H1 (cell line): ENCODE data around the gene POLDIP2. TPM values are rescaled to one million over a fixed set of nuclear protein-coding genes. Genes with fewer than 3 reads are reported as not detected.

Experiments used
- CTCF ChIA-PET: fragments of 300-600 bp; sonication (Branson Sonifier 250); formaldehyde crosslinking; loops from one replicate; lab custom pipeline; 2021; ENCODE audit not compliant: partially characterized antibody; lab: Charles Lee
- POLR2A ChIA-PET: fragments of 300-600 bp; sonication (Branson Sonifier 250); formaldehyde crosslinking; loops from one replicate; lab custom pipeline; 2021; ENCODE audit warnings: inconsistent platforms; ENCODE audit not compliant: partially characterized antibody; lab: Charles Lee
- DNase-seq, 2 experiments: peaks; one replicate each; pipeline versions ENCODE4 v3.0.0 to v3.0.0-alpha.2; 2010 to 2022; ENCODE audit warnings: low spot score in 2 of 2, low read depth in 1 of 2, mixed read lengths in 1 of 2
- FAIRE-seq: peaks from 2 replicates; lab custom pipeline; 2011; peaks lifted over from hg19 to GRCh38; lab: Jason Lieb, UNC
- H2AFZ ChIP-seq: 2 replicates; pipeline ENCODE4 v1.8.1; 2012; ENCODE audit warnings: low read length, inconsistent platforms
- H2AK5ac ChIP-seq: 2 replicates; pipeline ENCODE4 v1.6.1; 2013; ENCODE audit warnings: low read depth, low read length
- H2BK120ac ChIP-seq: replicated peaks from 2 replicates; pipeline ENCODE3; 2013; ENCODE audit warnings: low read depth, low read length, inconsistent platforms
- H2BK12ac ChIP-seq: 2 replicates; pipeline ENCODE4 v1.6.1; 2013; ENCODE audit warnings: low read depth, low read length
- H2BK15ac ChIP-seq: 2 replicates; pipeline ENCODE4 v1.6.1; 2013; ENCODE audit warnings: low read length
- H2BK20ac ChIP-seq: 2 replicates; pipeline ENCODE4 v1.6.1; 2013; ENCODE audit warnings: low read length
- H2BK5ac ChIP-seq: 2 replicates; pipeline ENCODE4 v1.6.1; 2013; ENCODE audit warnings: low read depth, low read length
- H3K14ac ChIP-seq: 2 replicates; pipeline ENCODE4 v1.6.1; 2013; ENCODE audit warnings: inconsistent platforms; ENCODE audit not compliant: insufficient read length
- H3K18ac ChIP-seq: 2 replicates; pipeline ENCODE4 v1.6.1; 2013; ENCODE audit warnings: low read length; ENCODE audit errors: extremely low read depth
- H3K23ac ChIP-seq: 2 replicates; pipeline ENCODE4 v1.6.1; 2013; ENCODE audit warnings: inconsistent platforms; ENCODE audit not compliant: insufficient read length
- H3K23me2 ChIP-seq: 2 replicates; pipeline ENCODE4 v1.6.1; 2013; ENCODE audit warnings: low read depth, low read length
- H3K27ac ChIP-seq: 2 replicates; pipeline ENCODE4 v1.6.1; 2011; ENCODE audit warnings: low read depth, low read length, inconsistent platforms
- H3K27me3 ChIP-seq, 4 experiments: replicated peaks in 1 of 4; 1 replicate in 1 of 4; 2 replicates in 3 of 4; pipeline versions ENCODE4 v1.6.1 to v1.8.1; 2011 to 2013; ENCODE audit warnings: low read length in 3 of 4, mild to moderate bottlenecking in 3 of 4, inconsistent platforms in 2 of 4, mixed read lengths in 2 of 4, moderate library complexity in 1 of 4; ENCODE audit not compliant: control insufficient read depth in 3 of 4, insufficient read depth in 3 of 4; ENCODE audit errors: extremely low read depth in 1 of 4
- H3K36me3 ChIP-seq, 4 experiments: 2 replicates each; pipeline versions ENCODE4 v1.6.1 to v1.8.1; 2011 to 2013; ENCODE audit warnings: mild to moderate bottlenecking in 4 of 4, low read length in 3 of 4, moderate library complexity in 2 of 4, control low read depth in 1 of 4, inconsistent platforms in 1 of 4; ENCODE audit not compliant: insufficient read depth in 4 of 4, control insufficient read depth in 2 of 4
- H3K4ac ChIP-seq: replicated peaks from 2 replicates; pipeline ENCODE3; 2013; ENCODE audit warnings: low read length, low read depth, mixed read lengths, inconsistent platforms; ENCODE audit not compliant: insufficient read length
- H3K4me1 ChIP-seq, 4 experiments: replicated peaks in 1 of 4; 1 replicate in 1 of 4; 2 replicates in 3 of 4; pipeline versions ENCODE4 v1.6.1 to v1.8.1; 2011 to 2013; ENCODE audit warnings: low read length in 3 of 4, inconsistent platforms in 2 of 4, mixed read lengths in 1 of 4; ENCODE audit not compliant: insufficient read depth in 4 of 4, control insufficient read depth in 3 of 4
- H3K4me2 ChIP-seq, 2 experiments: 2 replicates each; pipeline versions ENCODE4 v1.6.1 to v1.8.1; 2011 to 2013; ENCODE audit warnings: low read depth in 2 of 2, low read length in 2 of 2, control low read depth in 1 of 2, inconsistent platforms in 1 of 2, mild to moderate bottlenecking in 1 of 2; ENCODE audit not compliant: insufficient read depth in 1 of 2
- H3K4me3 ChIP-seq, 4 experiments: fragments of 200-600, 300-600 bp in 1 of 4; sonication (generic), shearing (Covaris generic), sonication (Bioruptor Twin) in 1 of 4; 2 replicates each; pipeline versions ENCODE4 v1.5.1 to v1.8.1; 2011 to 2016; ENCODE audit warnings: low read length in 4 of 4, low read depth in 3 of 4, control low read depth in 2 of 4, inconsistent platforms in 2 of 4, mild to moderate bottlenecking in 2 of 4, mixed read lengths in 1 of 4, moderate library complexity in 1 of 4; ENCODE audit not compliant: insufficient read depth in 2 of 4; ENCODE audit errors: extremely low read depth in 1 of 4
- H3K56ac ChIP-seq: replicated peaks from 2 replicates; pipeline ENCODE3; 2013; ENCODE audit warnings: low read depth, mild to moderate bottlenecking, mixed read lengths, low read length, inconsistent platforms; ENCODE audit not compliant: insufficient read length
- H3K79me1 ChIP-seq: 2 replicates; pipeline ENCODE4 v1.6.1; 2013; ENCODE audit warnings: low read depth, low read length, control low read depth
- H3K79me2 ChIP-seq, 2 experiments: 2 replicates each; pipeline versions ENCODE4 v1.6.1 to v1.8.1; 2012 to 2013; ENCODE audit warnings: low read length in 2 of 2, mild to moderate bottlenecking in 2 of 2, inconsistent platforms in 1 of 2; ENCODE audit not compliant: insufficient read depth in 2 of 2, control insufficient read depth in 1 of 2
- H3K9ac ChIP-seq, 4 experiments: replicated peaks in 1 of 4; 1 replicate in 1 of 4; 2 replicates in 3 of 4; pipeline versions ENCODE4 v1.6.1 to v1.8.1; 2011 to 2013; ENCODE audit warnings: low read depth in 3 of 4, low read length in 3 of 4, control low read depth in 2 of 4, mild to moderate bottlenecking in 2 of 4, moderate library complexity in 2 of 4, inconsistent platforms in 1 of 4; ENCODE audit errors: extremely low read depth in 1 of 4
- H3K9me3 ChIP-seq, 2 experiments: 2 replicates each; pipeline versions ENCODE4 v1.6.1 to v1.8.1; 2012 to 2013; ENCODE audit warnings: mild to moderate bottlenecking in 2 of 2, moderate library complexity in 2 of 2, control low read depth in 1 of 2, inconsistent platforms in 1 of 2, low read depth in 1 of 2, low read length in 1 of 2, mixed read lengths in 1 of 2; ENCODE audit not compliant: insufficient read depth in 2 of 2
- H4K20me1 ChIP-seq, 2 experiments: replicated peaks in 1 of 2; 2 replicates each; pipeline versions ENCODE3 to v1.8.1; 2011 to 2013; ENCODE audit warnings: inconsistent platforms in 2 of 2, low read length in 2 of 2, mild to moderate bottlenecking in 1 of 2; ENCODE audit not compliant: insufficient read depth in 2 of 2, control insufficient read depth in 1 of 2
- H4K5ac ChIP-seq: 2 replicates; pipeline ENCODE4 v1.6.1; 2013; ENCODE audit warnings: low read length, low read depth, mixed read lengths, inconsistent platforms; ENCODE audit not compliant: insufficient read length
- H4K8ac ChIP-seq: 2 replicates; pipeline ENCODE4 v1.8.0; 2013; ENCODE audit warnings: mild to moderate bottlenecking, moderate library complexity, low read length, inconsistent platforms; ENCODE audit not compliant: insufficient read depth; ENCODE audit errors: extremely low read depth
- H4K91ac ChIP-seq: replicated peaks from 2 replicates; pipeline ENCODE3; 2013; ENCODE audit warnings: low read length, mixed read lengths, inconsistent platforms; ENCODE audit not compliant: insufficient read length
- CREB1 ChIP-seq: IDR thresholded peaks from 2 replicates; pipeline ENCODE4 v1.6.1; 2012; ENCODE audit warnings: inconsistent platforms
- POLR2A ChIP-seq, 2 experiments: IDR thresholded peaks; 1 replicate in 1 of 2; 2 replicates in 1 of 2; pipeline ENCODE4 v1.6.1; 2011; ENCODE audit warnings: low read depth in 2 of 2, low read length in 2 of 2, mild to moderate bottlenecking in 2 of 2; ENCODE audit errors: control extremely low read depth in 1 of 2
- RBBP5 ChIP-seq: IDR thresholded peaks from 2 replicates; pipeline ENCODE4 v1.7.1; 2012; ENCODE audit warnings: low read depth, mild to moderate bottlenecking, inconsistent platforms, low read length, moderate library complexity, borderline replicate concordance
- WGBS, 2 experiments: shearing (Covaris generic) in 1 of 2; methylation state at CpG; one replicate each; pipeline versions ENCODE4 v1.1.6 to v1.1.7; 2013 to 2015; ENCODE audit warnings: low lambda C conversion rate in 2 of 2, mixed read lengths in 2 of 2, inconsistent platforms in 1 of 2, low coverage in 1 of 2, missing lambda C conversion rate in 1 of 2; ENCODE audit not compliant: insufficient replicate concordance in 2 of 2, insufficient coverage in 1 of 2, insufficient read length in 1 of 2; ENCODE audit errors: extremely low coverage in 1 of 2, missing lambda C conversion rate in 1 of 2; 5-methylcytosine and 5-hydroxymethylcytosine counted together
- polyA plus RNA-seq, 7 experiments: library from polyadenylated mRNA; depleted of rRNA in 3 of 7; stranded (reverse) in 5 of 7; unstranded in 2 of 7; fragments of >200 nt in 5 of 7; fragments of 200-250 nt in 2 of 7; gene quantifications; 1 replicate in 5 of 7; 2 replicates in 1 of 7; 4 replicates in 1 of 7; pipeline versions ENCODE4 v1.2.1 to v1.2.3, GENCODE V29; 2011 to 2013; ENCODE audit warnings: missing spikeins in 2 of 7, mixed read lengths in 2 of 7
- total RNA-seq: library from RNA; stranded (reverse); fragmentation: NEBNext Ultra II Directional; extraction: Animal tissue kit (Norgen Biotek cat#: 25700); gene quantifications from 2 replicates; pipeline ENCODE4 v1.2.1, GENCODE V29; 2021

Gene POLDIP2
- total and polyA plus RNA-seq, 2 of the 8 experiments (the other 6 are each of a cell fraction or from before 2014, with no cell fraction given): 74.0 to 76.1 TPM

DNA sequence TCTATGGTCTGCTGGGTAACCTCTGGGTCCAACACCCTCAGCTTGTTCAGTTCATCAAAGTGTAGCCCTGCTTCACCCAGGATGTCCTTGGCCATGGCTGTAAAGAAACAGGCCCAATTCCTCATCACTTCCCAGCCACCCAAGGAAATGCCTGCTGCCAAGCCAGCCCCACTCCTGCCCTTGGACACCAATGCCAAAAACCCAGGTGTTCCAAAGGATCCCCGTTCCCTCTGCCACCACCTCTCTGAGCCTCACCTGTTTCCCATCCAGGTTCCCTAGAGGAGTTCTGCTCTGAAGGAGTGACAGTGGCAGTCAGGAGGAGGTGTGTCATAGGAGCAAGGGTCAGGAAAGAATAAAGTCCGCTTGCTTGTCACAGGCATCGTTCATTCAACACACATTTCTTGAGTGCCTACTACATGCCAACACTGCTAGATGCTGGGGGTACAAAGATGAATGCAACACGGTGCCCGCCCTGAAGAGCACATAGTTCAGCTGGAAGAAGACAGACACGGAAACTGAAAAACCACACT is 25.4 kb downstream of the POLDIP2 start:
- H2BK15ac ChIP-seq: no peak overlapping the region
- H3K36me3 ChIP-seq: peaks cover 8 to 24% (median 18%) of the 10 kb centered on the region in 4 experiments
- no peak overlapping the region for H2AK5ac ChIP-seq
- FAIRE-seq (no peak), DNase-seq (no peak)
- H3K79me1 ChIP-seq: peaks cover 7% of the 10 kb centered on the region
- H2BK5ac ChIP-seq: no peak overlapping the region
- no peak overlapping the region for H2BK120ac ChIP-seq
- ChIA-PET CTCF (interaction anchor here (1.2 kb wide), 1 partner anchor 12 kb away, joined by 4 read pairs; no protein-coding TSS in a partner anchor), POLR2A (interaction anchor here (1.6 to 2.9 kb wide), 2 partner anchors 13 to 15 kb away, joined by 3 to 30 read pairs; partner anchors contain the start of gene TMEM97)
- H3K18ac ChIP-seq: no peak overlapping the region
- peaks cover 0 to 8% of the 10 kb centered on the region in 2 experiments; a peak in 2 of 4 replicates for H3K79me2 ChIP-seq
- no peak overlapping the region for H3K4me2 ChIP-seq
- H4K8ac ChIP-seq: peak overlapping the region; percentile 26; the same call in 1 of the 2 replicates
- no peak overlapping the region for H2BK12ac ChIP-seq
- H3K9ac ChIP-seq: no peak overlapping the region
- no peak overlapping the region for H4K91ac ChIP-seq
- no peak overlapping the region for H4K5ac ChIP-seq
- no peak overlapping the region for H3K27ac ChIP-seq
- no peak overlapping the region for H3K56ac ChIP-seq
- H2BK20ac ChIP-seq: no peak overlapping the region
- H3K4ac ChIP-seq: no peak overlapping the region
- H3K23me2 ChIP-seq: peaks cover 10% of the 10 kb centered on the region; the same call in 1 of the 2 replicates
- H3K4me1 ChIP-seq: peaks cover 0 to 10% (median 8%) of the 10 kb centered on the region in 4 experiments; a peak in 6 of 7 replicates
- TF ChIP-seq CREB1: no peak
- no peak for TF ChIP-seq RBBP5
- TF ChIP-seq POLR2A (IDR thresholded peaks at IDR 0.05; ENCODE audit: control extremely low read depth in 1 of 2, low read depth in 2 of 2, low read length in 2 of 2): peak; percentile 5 to 44; a peak in 2 of 3 replicates
- 90% methylated on average over 6 of the region's 6 CpGs; no CpG with 5 or more reads in 1 of the 2 experiments for WGBS, 2 experiments
- H3K27me3 ChIP-seq: no peaks in the 10 kb centered on the region
- H2AFZ ChIP-seq: no peak overlapping the region
- H3K9me3 ChIP-seq: no peaks in the 10 kb centered on the region
- H3K4me3 ChIP-seq: no peak overlapping the region
- H3K14ac ChIP-seq: no peak overlapping the region
- no peak overlapping the region for H3K23ac ChIP-seq
- peaks cover 7% of the 10 kb centered on the region in 2 experiments for H4K20me1 ChIP-seq
